HEK293 (cell line): ENCODE measurements around the gene FXR1.

Source experiments
- HOXD13 ChIP-seq: sonication (generic); formaldehyde crosslinking; IDR thresholded peaks from 2 replicates; pipeline ENCODE4 v1.8.0; 2022; ENCODE audit warnings: missing genetic modification reagents, borderline replicate concordance
- PATZ1 ChIP-seq: fragments of 450-650 bp; formaldehyde crosslinking; IDR thresholded peaks from 2 replicates; pipeline ENCODE4 v1.5.1; 2016; ENCODE audit warnings: missing biosample characterization, missing genetic modification characterization
- PRDM1 ChIP-seq: fragments of 450-650 bp; formaldehyde crosslinking; IDR thresholded peaks from 2 replicates; pipeline ENCODE4; 2016; ENCODE audit warnings: missing biosample characterization, missing genetic modification characterization
- PRDM2 ChIP-seq: fragments of 450-650 bp; formaldehyde crosslinking; IDR thresholded peaks from 2 replicates; pipeline ENCODE4 v1.5.1; 2016; ENCODE audit warnings: missing biosample characterization, missing genetic modification characterization, borderline replicate concordance
- RBAK ChIP-seq: fragments of 450-650 bp; formaldehyde crosslinking; IDR thresholded peaks from 2 replicates; pipeline ENCODE4 v1.5.1; 2016; ENCODE audit warnings: missing biosample characterization, missing genetic modification characterization
- SCRT1 ChIP-seq: fragments of 450-650 bp; formaldehyde crosslinking; IDR thresholded peaks from 2 replicates; pipeline ENCODE4 v1.5.1; 2016; ENCODE audit warnings: missing biosample characterization, missing genetic modification characterization, borderline replicate concordance
- TRIM28 ChIP-seq: IDR thresholded peaks from 2 replicates; pipeline ENCODE4 v1.6.1; 2011; ENCODE audit warnings: low read length, control low read depth, borderline replicate concordance
- ZFP41 ChIP-seq: fragments of 450-650 bp; formaldehyde crosslinking; IDR thresholded peaks from 2 replicates; pipeline ENCODE4 v1.5.1; 2016; ENCODE audit warnings: missing biosample characterization, missing genetic modification characterization, borderline replicate concordance
- ZIC2 ChIP-seq: fragments of 450-650 bp; formaldehyde crosslinking; IDR thresholded peaks from 2 replicates; pipeline ENCODE4 v1.5.1; 2016; ENCODE audit warnings: missing biosample characterization, missing genetic modification characterization
- ZNF223 ChIP-seq: fragments of 450-650 bp; formaldehyde crosslinking; IDR thresholded peaks from 2 replicates; pipeline ENCODE4 v1.5.1; 2016; ENCODE audit warnings: missing biosample characterization, missing genetic modification characterization
- ZNF239 ChIP-seq: fragments of 450-650 bp; formaldehyde crosslinking; IDR thresholded peaks from 2 replicates; pipeline ENCODE4 v1.5.1; 2016; ENCODE audit warnings: missing biosample characterization, missing genetic modification characterization
- ZNF24 ChIP-seq: fragments of 450-650 bp; formaldehyde crosslinking; IDR thresholded peaks from 2 replicates; pipeline ENCODE4 v1.5.1; 2016; ENCODE audit warnings: missing biosample characterization, missing genetic modification characterization
- ZNF292 ChIP-seq: fragments of 450-650 bp; formaldehyde crosslinking; IDR thresholded peaks from 2 replicates; pipeline ENCODE4 v1.5.1; 2016; ENCODE audit warnings: low read depth, missing biosample characterization, missing genetic modification characterization, borderline replicate concordance
- ZNF341 ChIP-seq: fragments of 450-650 bp; formaldehyde crosslinking; IDR thresholded peaks from 2 replicates; pipeline ENCODE4; 2016; ENCODE audit warnings: low read depth, missing biosample characterization, missing genetic modification characterization
- ZNF391 ChIP-seq: fragments of 450-650 bp; formaldehyde crosslinking; IDR thresholded peaks from 2 replicates; pipeline ENCODE4 v1.5.1; 2016; ENCODE audit warnings: low read depth, missing biosample characterization, missing genetic modification characterization, borderline replicate concordance
- ZNF416 ChIP-seq: fragments of 450-650 bp; formaldehyde crosslinking; IDR thresholded peaks from 2 replicates; pipeline ENCODE4 v1.5.1; 2016; ENCODE audit warnings: missing biosample characterization, missing genetic modification characterization
- ZNF449 ChIP-seq: fragments of 450-650 bp; formaldehyde crosslinking; IDR thresholded peaks from 2 replicates; pipeline ENCODE4 v1.5.1; 2017; ENCODE audit warnings: missing biosample characterization, mild to moderate bottlenecking, missing genetic modification characterization, moderate library complexity
- ZNF473 ChIP-seq: fragments of 450-650 bp; formaldehyde crosslinking; IDR thresholded peaks from 2 replicates; pipeline ENCODE4 v1.5.1; 2017; ENCODE audit warnings: missing biosample characterization, missing genetic modification characterization
- ZNF623 ChIP-seq: fragments of 450-650 bp; formaldehyde crosslinking; IDR thresholded peaks from 2 replicates; pipeline ENCODE4 v1.5.1; 2016; ENCODE audit warnings: missing biosample characterization, missing genetic modification characterization
- ZNF624 ChIP-seq: fragments of 450-650 bp; formaldehyde crosslinking; IDR thresholded peaks from 2 replicates; pipeline ENCODE4 v1.5.1; 2017; ENCODE audit warnings: missing biosample characterization, missing genetic modification characterization
- ZXDB ChIP-seq: fragments of 450-650 bp; formaldehyde crosslinking; IDR thresholded peaks from 2 replicates; pipeline ENCODE4 v1.5.1; 2016; ENCODE audit warnings: missing biosample characterization, missing genetic modification characterization
- TF ChIP-seq, protein P1 (sequence below): fragments of 450-650 bp; formaldehyde crosslinking; IDR thresholded peaks from 2 replicates; pipeline ENCODE4 v1.5.1; 2016; ENCODE audit warnings: missing biosample characterization, missing genetic modification characterization
- TF ChIP-seq, protein P2 (sequence below): fragments of 450-650 bp; formaldehyde crosslinking; IDR thresholded peaks from 2 replicates; pipeline ENCODE4 v1.5.1; 2016; ENCODE audit warnings: missing biosample characterization, missing genetic modification characterization

Gene FXR1

DNA sequence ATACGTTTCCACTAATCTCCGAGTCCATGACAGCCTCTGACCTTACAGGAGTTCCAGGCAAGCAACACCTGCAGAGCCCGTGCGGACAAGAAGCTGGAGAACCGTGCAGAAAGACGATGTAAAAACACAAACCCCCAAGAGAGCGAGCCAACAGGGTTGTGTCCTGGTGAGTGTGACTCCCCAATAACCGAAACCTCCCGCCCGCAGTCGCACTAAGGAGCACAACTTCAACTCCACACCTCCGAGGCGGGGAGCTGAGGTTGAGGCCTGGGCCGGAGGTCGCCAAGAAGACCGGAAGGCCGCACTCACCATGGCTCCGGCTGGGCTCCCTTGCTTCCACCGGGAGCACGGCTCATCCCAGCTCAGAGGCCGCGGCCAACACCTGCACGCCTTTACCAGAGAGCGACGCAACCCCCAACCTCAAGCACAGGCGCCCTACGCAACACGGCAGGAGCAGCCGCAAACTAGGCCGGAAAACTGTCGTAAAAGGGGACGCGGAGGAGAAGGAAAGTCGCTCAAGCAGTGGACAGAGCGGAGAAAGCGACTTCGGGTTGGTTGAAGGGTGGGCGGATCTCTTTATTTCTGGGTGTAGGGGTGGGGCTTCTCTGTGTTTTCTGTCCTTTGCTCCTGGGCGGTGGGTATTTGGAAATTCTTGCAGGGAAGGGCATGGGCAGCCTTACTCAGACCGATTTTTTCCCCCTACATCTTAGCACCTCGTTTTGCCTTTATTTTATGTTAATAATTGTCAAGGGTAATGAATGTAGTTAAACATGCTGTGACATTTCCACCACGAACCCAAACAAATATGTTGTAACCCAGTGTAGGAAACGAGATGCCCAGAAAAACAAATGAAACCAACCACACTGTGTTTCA, 77.1 kb downstream of the FXR1 start, which contains the start of gene DNAJC19 (continued):
- TF ChIP-seq SCRT1, result 0 out of 2 replicates have a peak, but pooled peaks have one; percentile 33
- no peak for TF ChIP-seq ZNF623 (tag by site-specific recombination)
- no peak for TF ChIP-seq PRDM2 (tag by site-specific recombination)
- no peak for TF ChIP-seq ZFP41 (tag by site-specific recombination)
- no peak for TF ChIP-seq ZNF292 (tag by site-specific recombination)
- TF ChIP-seq RBAK (tag by site-specific recombination), result no peak
- TF ChIP-seq TRIM28, result peak; percentile 56; the same call in 1 of the 2 replicates
- no peak for TF ChIP-seq ZNF416
- TF ChIP-seq PRDM1 (tag by site-specific recombination), result peak; percentile 91
- peak; percentile 62 for TF ChIP-seq ZXDB (tag by site-specific recombination)
- no peak for TF ChIP-seq ZNF473
- TF ChIP-seq ZNF24 (tag by site-specific recombination), result no peak; the same call in 1 of the 2 replicates
- TF ChIP-seq ZNF624 (tag by site-specific recombination), result no peak
- TF ChIP-seq ZNF449 (tag by site-specific recombination), result peak; percentile 93
- TF ChIP-seq PATZ1 (tag by site-specific recombination), result peak; percentile 52; the same call in 1 of the 2 replicates
- TF ChIP-seq ZNF391 (tag by site-specific recombination), result peak; percentile 36; the same call in 1 of the 2 replicates
- peak; percentile 74; the same call in 1 of the 2 replicates for TF ChIP-seq HOXD13 (CRISPR knock-in tag)
- TF ChIP-seq, protein P1, sequence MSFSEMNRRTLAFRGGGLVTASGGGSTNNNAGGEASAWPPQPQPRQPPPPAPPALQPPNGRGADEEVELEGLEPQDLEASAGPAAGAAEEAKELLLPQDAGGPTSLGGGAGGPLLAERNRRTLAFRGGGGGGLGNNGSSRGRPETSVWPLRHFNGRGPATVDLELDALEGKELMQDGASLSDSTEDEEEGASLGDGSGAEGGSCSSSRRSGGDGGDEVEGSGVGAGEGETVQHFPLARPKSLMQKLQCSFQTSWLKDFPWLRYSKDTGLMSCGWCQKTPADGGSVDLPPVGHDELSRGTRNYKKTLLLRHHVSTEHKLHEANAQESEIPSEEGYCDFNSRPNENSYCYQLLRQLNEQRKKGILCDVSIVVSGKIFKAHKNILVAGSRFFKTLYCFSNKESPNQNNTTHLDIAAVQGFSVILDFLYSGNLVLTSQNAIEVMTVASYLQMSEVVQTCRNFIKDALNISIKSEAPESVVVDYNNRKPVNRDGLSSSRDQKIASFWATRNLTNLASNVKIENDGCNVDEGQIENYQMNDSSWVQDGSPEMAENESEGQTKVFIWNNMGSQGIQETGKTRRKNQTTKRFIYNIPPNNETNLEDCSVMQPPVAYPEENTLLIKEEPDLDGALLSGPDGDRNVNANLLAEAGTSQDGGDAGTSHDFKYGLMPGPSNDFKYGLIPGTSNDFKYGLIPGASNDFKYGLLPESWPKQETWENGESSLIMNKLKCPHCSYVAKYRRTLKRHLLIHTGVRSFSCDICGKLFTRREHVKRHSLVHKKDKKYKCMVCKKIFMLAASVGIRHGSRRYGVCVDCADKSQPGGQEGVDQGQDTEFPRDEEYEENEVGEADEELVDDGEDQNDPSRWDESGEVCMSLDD (tag by site-specific recombination), result no peak
- no peak for TF ChIP-seq ZNF223 (tag by site-specific recombination)
- peak; percentile 49; the same call in 1 of the 2 replicates for TF ChIP-seq ZNF341
- TF ChIP-seq ZIC2 (tag by site-specific recombination), result no peak; the same call in 1 of the 2 replicates
- TF ChIP-seq ZNF239 (tag by site-specific recombination), result no peak
- TF ChIP-seq, protein P2, sequence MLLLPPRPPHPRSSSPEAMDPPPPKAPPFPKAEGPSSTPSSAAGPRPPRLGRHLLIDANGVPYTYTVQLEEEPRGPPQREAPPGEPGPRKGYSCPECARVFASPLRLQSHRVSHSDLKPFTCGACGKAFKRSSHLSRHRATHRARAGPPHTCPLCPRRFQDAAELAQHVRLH, result 0 out of 2 replicates have a peak, but pooled peaks have one; percentile 15
